Stomach (tissue), 9 donors: ENCODE data around the gene YY1AP1. TPM values are rescaled to one million over a fixed set of nuclear protein-coding genes. Genes with fewer than 3 reads are reported as not detected.
A peak's percentile ranks its signal among the peaks of the same experiment; 100 is the strongest.
"Not testable (repeated sequence)": the region's sequence is repeated elsewhere in the genome, so short reads cannot be mapped to it uniquely, and the experiment has no call there.

Experiments
- DNase-seq, 2 donors: peaks; one replicate each; pipeline versions ENCODE4 v3.0.0 to v3.0.0-alpha.2; 2013 to 2019
- H3K27ac ChIP-seq, 5 donors: fragments of 200-600 bp in 4 of 5; sonication (generic) in 4 of 5; one replicate each; pipeline ENCODE4 v1.5.1; 2013 to 2019; ENCODE audit warnings: mild to moderate bottlenecking in 1 of 5, moderate library complexity in 1 of 5
- H3K27me3 ChIP-seq, 3 donors: fragments of 200-600 bp; sonication (generic); one replicate each; pipeline ENCODE4 v1.5.1; 2017 to 2019; ENCODE audit warnings: mixed run types in 1 of 3
- H3K36me3 ChIP-seq, 4 donors: fragments of 200-600 bp; sonication (generic); 1 replicate in 3 of 4; 2 replicates in 1 of 4; pipeline ENCODE4 v1.5.1; 2016 to 2019
- H3K4me1 ChIP-seq, 4 donors: fragments of 200-600 bp; sonication (generic); one replicate each; pipeline ENCODE4 v1.5.1; 2016 to 2019
- H3K4me3 ChIP-seq, 4 donors: fragments of 200-600 bp; sonication (generic) in 3 of 4; one replicate each; pipeline ENCODE4 v1.5.1; 2016 to 2019; ENCODE audit warnings: mild to moderate bottlenecking in 1 of 4
- H3K9me3 ChIP-seq, 4 donors: fragments of 200-600 bp; sonication (generic); one replicate each; pipeline ENCODE4 v1.5.1; 2016 to 2019
- CTCF ChIP-seq, 7 experiments: fragments of 450-650 bp in 4 of 7; fragments of 200-600 bp in 3 of 7; sonication (generic) in 3 of 7; IDR thresholded peaks; one replicate each; pipeline ENCODE4 v1.5.1; 2016 to 2019; ENCODE audit warnings: antibody characterized with exemption in 7 of 7, control low read depth in 2 of 7, mild to moderate bottlenecking in 1 of 7
- EP300 ChIP-seq: sonication (generic); formaldehyde crosslinking; IDR thresholded peaks from one replicate; pipeline ENCODE4 v1.6.1; 2017; ENCODE audit warnings: antibody characterized with exemption
- POLR2A ChIP-seq, 4 donors: fragments of 450-650 bp; IDR thresholded peaks; one replicate each; pipeline ENCODE4 v1.6.1; 2016; ENCODE audit warnings: antibody characterized with exemption in 4 of 4, control low read depth in 2 of 4, mild to moderate bottlenecking in 1 of 4, moderate library complexity in 1 of 4
- POLR2AphosphoS5 ChIP-seq, 3 donors: sonication (generic); formaldehyde crosslinking; IDR thresholded peaks; one replicate each; pipeline ENCODE4 v1.6.1; 2016; ENCODE audit warnings: antibody characterized with exemption in 3 of 3
- whole genome bisulfite sequencing, 5 donors: extraction: QIAGEN DNeasy Blood & Tissue Kit in 3 of 5; methylation state at CpG; one replicate each; pipeline versions ENCODE4 v1.1.5 to v1.1.7; 2013 to 2018; 5-methylcytosine and 5-hydroxymethylcytosine counted together
- intact Hi-C: fragments of 100-400 bp; cut with DNase I; formaldehyde crosslinking; loops from one replicate; pipeline ENCODE4 v1.15.1; 2023; ENCODE audit warnings: low total_unique reads
- polyA plus RNA-seq, 3 donors: library from polyadenylated mRNA; stranded (reverse); fragments of 200-250 nt; gene quantifications; one replicate each; pipeline ENCODE4 v1.2.3, GENCODE V29; 2013
- total RNA-seq, 5 donors: library from RNA; depleted of rRNA; stranded (reverse); fragments of >200 nt; gene quantifications; one replicate each; pipeline versions ENCODE4 v1.1.0 to v1.2.3, GENCODE V29; 2014 to 2016
- donor health status: healthy with polysubstance abuse.
- donor health status: Bipolar disorder and iron deficiency.
- donor health status: healthy.

The YY1AP1 gene
- total and polyA plus RNA-seq, 8 donors, result 21.1 to 253 (median 51.1) TPM

DNA sequence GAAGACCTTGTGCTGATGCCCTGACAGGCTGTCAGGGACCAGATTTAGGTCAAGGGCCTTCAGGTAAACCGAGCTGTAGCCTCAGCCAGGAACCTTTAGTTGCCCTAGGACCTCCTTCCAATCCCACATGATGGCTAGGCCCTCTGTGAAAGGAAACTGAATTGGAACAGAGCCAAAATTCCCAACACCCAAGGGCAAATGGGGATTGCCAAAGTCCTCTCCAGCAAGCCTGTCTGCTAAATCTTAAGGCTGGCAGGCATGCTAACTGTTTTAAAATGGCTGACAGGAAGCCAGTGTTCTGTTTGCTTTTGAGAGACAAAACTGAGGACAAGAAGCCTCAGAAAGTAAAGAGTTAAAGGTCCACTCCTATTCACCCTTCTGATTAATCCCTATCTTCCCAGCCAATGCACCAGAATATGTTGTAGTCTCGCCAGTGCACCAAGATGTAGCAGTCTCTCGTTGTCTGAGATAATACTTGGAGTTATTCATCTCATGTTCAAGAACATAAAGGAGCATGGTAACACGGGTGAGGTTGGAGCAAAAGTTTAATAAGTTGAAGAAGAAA lies 43.5 kb downstream of the YY1AP1 start:
- Histone ChIP-seq H3K27me3 (no peaks in the 10 kb centered on the region), H3K27ac (no peak overlapping the region), H3K36me3 (no peaks in the 10 kb centered on the region), H3K9me3 (peaks cover 0 to 25% (median 9%) of the 10 kb centered on the region in 4 donors), H3K4me1 (peaks cover 4 to 39% (median 20%) of the 10 kb centered on the region in 4 donors), H3K4me3 (no peak overlapping the region)
- intact Hi-C loops, result no loop called here
- WGBS, 5 donors, result 61 to 80% (median 74%) methylated on average over 4 of the region's 4 CpGs
- TF ChIP-seq POLR2A (IDR thresholded peaks at IDR 0.05) (no peak), CTCF (IDR thresholded peaks at IDR 0.05) (no peak)
- peak in 1 of 2 donors; percentile 18 for DNase-seq

DNA sequence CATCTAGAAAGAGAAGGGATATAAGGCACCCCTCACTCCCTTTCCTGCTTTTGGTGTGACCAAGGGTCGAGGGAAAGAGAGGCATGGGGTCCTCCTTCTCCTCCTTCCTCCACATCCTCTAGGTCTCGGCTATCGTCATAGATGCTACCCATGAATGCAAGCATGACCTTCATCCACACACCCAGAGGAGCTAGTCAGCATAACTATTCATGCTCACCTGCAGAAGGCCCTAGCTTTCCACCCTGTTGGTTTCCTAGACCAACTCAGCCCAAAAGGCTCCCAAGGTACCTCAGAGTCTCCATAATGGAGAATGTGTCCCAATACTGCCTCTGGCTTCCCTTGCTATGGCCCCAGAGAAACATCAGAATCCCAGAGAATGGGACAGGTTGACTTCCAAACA lies 45.3 kb downstream of the YY1AP1 start:
- H3K9me3 ChIP-seq, result peaks cover 0 to 25% (median 9%) of the 10 kb centered on the region in 4 donors
- no peak overlapping the region for H3K27ac ChIP-seq
- H3K4me3 ChIP-seq, result no peak overlapping the region
- intact Hi-C loops, result no loop called here
- H3K36me3 ChIP-seq, result no peaks in the 10 kb centered on the region
- WGBS, 5 donors, result 79 to 90% (median 89%) methylated on average over 3 of the region's 3 CpGs
- H3K27me3 ChIP-seq, result no peaks in the 10 kb centered on the region
- DNase-seq, result no peak
- TF ChIP-seq POLR2A (IDR thresholded peaks at IDR 0.05) (no peak), EP300 (no peak), POLR2AphosphoS5 (IDR thresholded peaks at IDR 0.05) (no peak)
- peaks cover 2 to 24% (median 11%) of the 10 kb centered on the region in 4 donors for H3K4me1 ChIP-seq

DNA sequence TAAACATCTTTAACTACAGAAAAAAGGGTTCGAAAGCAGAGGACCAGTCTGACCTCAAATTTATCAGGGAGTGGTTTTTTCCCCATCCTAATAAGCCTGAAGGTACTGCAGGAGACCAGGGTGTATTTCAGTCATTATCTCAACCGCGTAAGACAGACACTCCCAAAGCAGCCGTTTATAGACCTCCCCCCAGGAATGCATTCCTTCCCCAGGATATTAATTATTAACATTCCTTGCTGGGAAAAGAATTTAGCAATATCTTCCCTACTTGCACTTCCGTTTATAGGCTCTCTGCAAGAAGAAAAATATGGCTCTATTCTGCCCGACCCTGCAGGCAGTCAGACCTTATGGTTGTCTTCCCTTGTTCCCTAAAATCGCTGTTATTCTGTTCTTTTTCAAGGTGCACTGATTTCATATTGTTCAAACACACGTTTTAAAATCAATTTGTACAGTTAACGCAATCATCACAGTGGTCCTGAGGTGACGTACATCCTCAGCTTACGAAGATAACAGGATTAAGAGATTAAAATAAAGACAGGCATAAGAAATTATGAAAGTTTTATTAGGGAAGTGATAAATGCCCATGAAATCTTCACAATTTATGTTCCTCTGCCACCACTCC lies 45.9 kb downstream of the YY1AP1 start:
- 69 to 82% (median 78%) methylated on average over 11 of the region's 11 CpGs for WGBS, 5 donors
- H3K4me3 ChIP-seq, H3K27me3 ChIP-seq, H3K36me3 ChIP-seq, intact Hi-C loops, DNase-seq, H3K27ac ChIP-seq: not testable (repeated sequence)
- H3K4me1 ChIP-seq, result peaks cover 0 to 24% (median 9%) of the 10 kb centered on the region in 4 donors
- peaks cover 0 to 25% (median 9%) of the 10 kb centered on the region in 4 donors for H3K9me3 ChIP-seq

DNA sequence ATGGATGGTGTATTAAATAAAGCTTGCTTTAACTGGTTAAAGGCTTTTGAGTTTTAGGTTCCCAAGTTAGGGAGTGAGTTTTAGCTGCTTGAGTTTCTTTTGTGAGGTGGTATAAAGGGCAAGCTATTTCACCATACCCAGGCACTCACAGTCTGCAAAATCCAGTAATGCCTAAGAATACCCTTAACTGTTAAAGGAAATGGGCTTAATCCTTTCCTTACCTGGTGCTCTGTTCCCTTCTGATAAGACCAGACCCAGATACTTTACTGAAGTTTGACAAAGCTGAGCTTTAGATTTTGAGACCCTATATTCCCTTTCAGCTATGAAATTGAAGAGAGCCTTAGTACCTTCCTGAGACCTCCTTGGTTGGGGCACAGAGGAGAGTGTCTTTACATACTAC lies 48.2 kb downstream of the YY1AP1 start:
- TF ChIP-seq POLR2AphosphoS5 (IDR thresholded peaks at IDR 0.05), result no peak
- TF ChIP-seq CTCF (IDR thresholded peaks at IDR 0.05), result no peak
- TF ChIP-seq POLR2A (IDR thresholded peaks at IDR 0.05), result no peak
- no peak for TF ChIP-seq EP300
- Histone ChIP-seq H3K4me3 (no peak overlapping the region), H3K27me3 (no peaks in the 10 kb centered on the region), H3K4me1 (peaks cover 0 to 17% (median 10%) of the 10 kb centered on the region in 4 donors), H3K9me3 (peaks cover 0 to 25% (median 9%) of the 10 kb centered on the region in 4 donors), H3K27ac (no peak overlapping the region), H3K36me3 (no peaks in the 10 kb centered on the region)
- intact Hi-C loops, result no loop called here
- DNase-seq, result no peak

- H3K27ac ChIP-seq, result no peak overlapping the region
Observed at GRCh38 chr1:155636397-155637153, 52.0 kb downstream of the YY1AP1 start.

DNA sequence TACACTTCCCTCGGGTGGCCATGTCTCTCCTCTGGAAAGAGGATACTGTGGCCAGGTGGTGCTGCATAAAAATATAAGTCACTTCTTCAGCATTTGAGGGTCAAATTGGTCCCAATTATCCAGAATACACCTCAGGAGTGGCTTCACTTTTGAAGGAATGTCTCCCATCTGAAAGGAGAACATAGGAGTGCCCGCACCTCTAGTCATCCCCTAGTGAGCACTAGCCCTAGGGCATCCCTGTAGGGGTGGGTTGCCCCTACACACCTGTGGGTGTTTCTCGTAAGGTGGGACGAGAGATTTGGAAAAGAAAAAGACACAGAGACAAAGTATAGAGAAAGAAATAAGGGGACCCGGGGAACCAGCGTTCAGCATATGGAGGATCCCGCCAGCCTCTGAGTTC lies 62.1 kb downstream of the YY1AP1 start:
- H3K36me3 ChIP-seq, DNase-seq, H3K4me1 ChIP-seq, H3K9me3 ChIP-seq, H3K4me3 ChIP-seq, H3K27me3 ChIP-seq, H3K27ac ChIP-seq, intact Hi-C loops: not testable (repeated sequence)
- 60 to 86% (median 74%) methylated on average over 4 to 5 of the region's 7 CpGs for WGBS, 5 donors

More at GRCh38 chr1:155636397-155637153, 52.0 kb downstream of the YY1AP1 start:
- Histone ChIP-seq H3K9me3 (peaks cover 0 to under 1% (median 0%) of the 10 kb centered on the region in 4 donors), H3K36me3 (no peaks in the 10 kb centered on the region), H3K27me3 (no peaks in the 10 kb centered on the region), H3K4me1 (peaks cover 0 to 9% (median 5%) of the 10 kb centered on the region in 4 donors), H3K4me3 (peak overlapping the region in 1 of 4 donors; percentile 46)
- no peak for DNase-seq
- intact Hi-C loops, result no loop called here
- WGBS, 5 donors, result 82 to 93% (median 85%) methylated on average over 8 to 11 of the region's 11 CpGs
- TF ChIP-seq CTCF (IDR thresholded peaks at IDR 0.05), result no peak
- no peak for TF ChIP-seq POLR2AphosphoS5 (IDR thresholded peaks at IDR 0.05)
